ENCODE measurements around the gene RUFY3.
"Not testable (repeated sequence)": the region's sequence is repeated elsewhere in the genome, so short reads cannot be mapped to it uniquely, and the experiment has no call there.

RUFY3 gene

DNA sequence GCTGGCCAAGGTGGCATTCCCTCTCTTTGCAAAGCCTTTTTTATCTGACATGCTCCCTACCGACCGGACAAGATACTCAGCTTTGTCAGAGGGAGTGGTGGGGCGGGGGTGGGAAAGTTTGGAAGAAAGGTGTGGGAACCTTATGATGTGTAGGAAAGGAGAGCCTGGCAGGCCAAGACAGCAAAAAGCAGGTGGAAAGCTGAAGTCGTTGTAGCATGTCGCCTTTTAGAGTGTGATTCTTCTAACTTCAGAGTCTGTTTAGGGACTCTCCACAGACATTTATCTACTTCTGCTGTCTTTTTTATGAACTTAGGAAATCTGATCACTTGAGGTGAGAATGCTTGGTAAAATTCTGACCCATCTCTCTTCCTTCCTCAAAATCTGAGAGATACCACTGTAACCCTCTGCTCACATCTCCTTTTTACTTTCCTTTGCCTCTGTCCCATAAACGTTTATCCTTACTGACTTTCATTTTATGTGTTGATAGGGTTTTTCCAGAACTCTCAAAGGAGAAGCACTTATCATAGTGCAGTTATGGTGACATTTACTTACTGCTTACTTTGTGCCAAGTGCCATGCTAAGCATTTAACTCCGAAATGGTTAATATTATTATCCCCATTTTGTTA, 8.2 kb upstream of the RUFY3 start:
- Mint-ChIP-seq H3K4me3 (peak overlapping the region; percentile 77 to 80), H3K27ac (peak overlapping the region; percentile 99)
- peak; percentile 78 to 79 for ATAC-seq (replicated peaks)

DNA sequence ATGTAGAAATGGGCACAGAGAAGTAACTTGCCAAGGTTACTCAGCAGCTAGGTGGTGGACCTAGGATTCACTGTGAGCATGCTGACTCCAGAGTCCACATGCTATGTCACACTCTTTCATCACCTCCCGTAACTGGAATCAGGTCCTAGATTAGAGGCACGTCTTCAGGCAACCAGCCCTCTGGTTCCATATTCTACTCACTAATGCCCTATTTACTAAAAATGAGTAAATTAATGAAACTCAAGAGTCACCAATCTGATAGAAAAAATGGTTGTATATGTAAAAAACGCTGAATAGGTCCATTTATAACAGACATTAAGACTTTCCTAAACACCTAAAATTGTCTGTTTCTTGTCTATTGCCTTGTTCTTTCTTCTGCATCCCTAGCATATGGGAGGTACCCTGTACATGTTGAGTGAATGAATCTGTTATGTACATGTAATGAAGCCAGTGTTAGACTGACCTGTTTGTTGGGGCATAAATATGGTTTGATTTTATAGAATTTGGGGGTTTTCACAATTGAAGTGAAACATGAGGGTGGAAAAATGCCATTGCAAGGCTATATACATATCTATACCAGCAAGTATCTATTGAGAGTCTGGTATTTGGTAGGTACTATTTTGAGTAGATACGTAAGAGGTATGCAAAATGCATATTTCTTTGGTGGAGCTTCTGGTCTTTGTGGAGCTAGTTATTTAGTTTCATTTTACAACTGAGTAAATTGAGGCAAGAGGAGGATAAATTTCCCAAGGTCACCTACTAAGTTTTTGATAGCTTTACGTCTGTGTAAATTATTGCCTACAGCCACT, 7.5 kb upstream of the RUFY3 start:
- H3K4me1 Mint-ChIP-seq = peaks cover 38 to 66% of the 10 kb centered on the region in 2 donors
- DNase-seq = peak; percentile 26
- peak overlapping the region; percentile 77 to 80 for H3K4me3 Mint-ChIP-seq
- no peaks in the 10 kb centered on the region for H3K27me3 Mint-ChIP-seq
- no peaks in the 10 kb centered on the region for H3K9me3 Mint-ChIP-seq
- peak; percentile 75 to 76 for ATAC-seq (replicated peaks)
- peak overlapping the region; percentile 99 for H3K27ac Mint-ChIP-seq
- H3K36me3 Mint-ChIP-seq = peaks cover 10 to 15% of the 10 kb centered on the region in 2 donors

More for the DNA sequence above, 8.2 kb upstream of the RUFY3 start:
- peaks cover 38 to 69% of the 10 kb centered on the region in 2 donors for H3K4me1 Mint-ChIP-seq
- H3K9me3 Mint-ChIP-seq = no peaks in the 10 kb centered on the region
- H3K27me3 Mint-ChIP-seq = no peaks in the 10 kb centered on the region
- no peak for DNase-seq
- peaks cover 11 to 15% of the 10 kb centered on the region in 2 donors for H3K36me3 Mint-ChIP-seq

GRCh38 chr4:70715097-70715496, 6.7 kb upstream of the RUFY3 start:
- Mint-ChIP-seq H3K36me3 (peaks cover 10 to 12% of the 10 kb centered on the region in 2 donors), H3K27ac (peak overlapping the region; percentile 99)

DNA sequence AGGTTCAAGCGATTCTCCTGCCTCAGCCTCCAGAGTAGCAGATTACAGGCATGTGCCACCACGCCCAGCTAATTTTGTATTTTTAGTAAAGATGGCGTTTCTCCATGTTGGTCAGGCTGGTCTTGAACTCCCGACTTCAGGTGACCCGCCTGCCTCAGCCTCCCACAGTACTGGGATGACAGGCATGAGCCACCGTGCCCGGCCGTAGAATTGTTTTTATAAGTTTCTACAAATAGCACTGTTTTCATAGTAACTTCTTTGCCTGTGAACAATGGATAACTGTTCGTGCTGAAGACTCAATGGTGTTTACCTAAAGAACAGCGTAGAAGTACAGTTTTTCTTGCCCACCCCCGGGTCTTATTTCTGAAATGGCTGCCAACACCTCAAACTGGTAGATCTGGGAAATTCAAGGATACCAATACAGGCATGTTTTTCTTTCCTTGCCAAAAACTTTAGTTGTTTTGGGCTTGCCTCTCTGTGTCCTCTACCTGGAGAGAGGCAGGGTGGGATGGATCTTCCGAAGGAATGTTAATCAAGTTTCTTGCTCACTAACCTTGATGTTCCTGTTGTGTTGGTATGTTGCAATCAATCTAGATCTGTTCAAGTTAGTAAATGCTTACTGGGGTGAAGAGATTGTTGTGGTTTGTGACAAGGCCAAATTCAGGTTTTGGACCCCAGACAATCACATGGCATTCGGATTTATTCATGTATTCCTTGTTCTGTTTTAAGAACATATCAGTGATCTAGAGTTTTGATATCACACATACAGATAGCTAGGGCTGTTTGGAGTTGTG, 2.8 kb upstream of the RUFY3 start:
- H3K27me3 Mint-ChIP-seq = no peaks in the 10 kb centered on the region
- no peak for DNase-seq
- H3K9me3 Mint-ChIP-seq = no peaks in the 10 kb centered on the region

More at GRCh38 chr4:70715097-70715496, 6.7 kb upstream of the RUFY3 start:
- ATAC-seq (replicated peaks) (peak; percentile 52 to 54), DNase-seq (peak; percentile 61)
- Mint-ChIP-seq H3K27me3 (no peaks in the 10 kb centered on the region), H3K4me1 (peaks cover 33 to 58% of the 10 kb centered on the region in 2 donors), H3K4me3 (peak overlapping the region; percentile 77 to 80), H3K9me3 (no peaks in the 10 kb centered on the region)

GRCh38 chr4:70722199-70722791, 531 bp downstream of the RUFY3 start:
- no peak for DNase-seq
- Mint-ChIP-seq H3K27me3 (no peaks in the 10 kb centered on the region), H3K9me3 (no peaks in the 10 kb centered on the region), H3K27ac (no peak overlapping the region), H3K36me3 (peaks cover 11 to 18% of the 10 kb centered on the region in 2 donors), H3K4me1 (peaks cover 10 to 18% of the 10 kb centered on the region in 2 donors), H3K4me3 (no peak overlapping the region)
- ATAC-seq (replicated peaks) = no peak

More for the DNA sequence above, 2.8 kb upstream of the RUFY3 start:
- ATAC-seq (replicated peaks) = no peak
- Mint-ChIP-seq H3K36me3 (peaks cover 9 to 10% of the 10 kb centered on the region in 2 donors), H3K4me3 (no peak overlapping the region), H3K27ac (no peak overlapping the region), H3K4me1 (peaks cover 25 to 42% of the 10 kb centered on the region in 2 donors)

DNA sequence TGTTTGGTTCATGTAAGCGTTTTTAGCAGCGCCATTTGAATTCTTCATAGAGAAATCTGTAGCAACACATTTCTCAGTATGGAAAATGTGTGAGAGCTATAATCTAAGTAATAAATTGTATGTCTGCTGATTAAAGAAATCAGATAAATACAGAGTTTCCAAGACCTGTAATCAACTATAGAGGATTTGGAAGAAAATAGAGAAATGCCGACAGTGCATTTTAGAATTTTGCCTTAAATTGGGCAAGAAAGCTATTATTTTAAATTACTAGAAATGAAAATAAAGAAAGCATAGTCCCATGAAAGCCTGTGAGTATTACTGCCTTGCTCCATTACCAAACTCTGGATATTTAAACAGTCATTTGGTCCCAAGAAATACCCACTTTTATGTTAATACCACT, 2.7 kb downstream of the RUFY3 start:
- ATAC-seq (replicated peaks) (no peak), DNase-seq (no peak)
- no peak overlapping the region for H3K27ac Mint-ChIP-seq
- peaks cover 9 to 15% of the 10 kb centered on the region in 2 donors for H3K36me3 Mint-ChIP-seq
- peaks cover 7 to 13% of the 10 kb centered on the region in 2 donors for H3K4me1 Mint-ChIP-seq
- H3K4me3 Mint-ChIP-seq = no peak overlapping the region
- H3K9me3 Mint-ChIP-seq = no peaks in the 10 kb centered on the region
- no peaks in the 10 kb centered on the region for H3K27me3 Mint-ChIP-seq

- Mint-ChIP-seq H3K4me3 (no peak overlapping the region), H3K27ac (no peak overlapping the region), H3K9me3 (no peaks in the 10 kb centered on the region), H3K36me3 (peaks cover 6 to 15% of the 10 kb centered on the region in 2 donors), H3K27me3 (no peaks in the 10 kb centered on the region), H3K4me1 (peaks cover 3 to 13% of the 10 kb centered on the region in 2 donors)
- DNase-seq = no peak
- ATAC-seq (replicated peaks) = no peak
Measured at GRCh38 chr4:70725633-70726032, 3.9 kb downstream of the RUFY3 start.

DNA sequence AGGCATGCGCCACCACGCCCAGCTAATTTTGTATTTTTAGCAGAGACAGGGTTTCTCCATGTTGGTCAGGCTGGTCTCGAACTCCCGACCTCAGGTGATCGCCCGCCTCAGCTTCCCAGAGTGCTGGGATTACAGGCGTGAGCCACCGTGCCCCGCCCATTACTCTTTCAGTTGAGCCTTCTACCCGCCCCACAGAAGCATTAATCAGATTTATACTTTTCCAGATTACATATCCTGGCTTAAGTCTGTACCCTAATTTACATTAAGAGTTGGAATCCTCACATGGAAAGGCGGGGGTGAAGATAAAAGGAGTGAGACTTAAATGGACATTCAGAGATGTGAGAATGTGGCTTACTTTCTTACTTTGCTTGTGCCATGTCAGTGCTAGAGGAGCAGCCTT, 4.8 kb downstream of the RUFY3 start:
- H3K4me3 Mint-ChIP-seq; DNase-seq; H3K9me3 Mint-ChIP-seq; H3K27ac Mint-ChIP-seq; ATAC-seq (replicated peaks); H3K27me3 Mint-ChIP-seq: not testable (repeated sequence)
- Mint-ChIP-seq H3K36me3 (peaks cover 6 to 15% of the 10 kb centered on the region in 2 donors), H3K4me1 (peaks cover 3 to 13% of the 10 kb centered on the region in 2 donors)

DNA sequence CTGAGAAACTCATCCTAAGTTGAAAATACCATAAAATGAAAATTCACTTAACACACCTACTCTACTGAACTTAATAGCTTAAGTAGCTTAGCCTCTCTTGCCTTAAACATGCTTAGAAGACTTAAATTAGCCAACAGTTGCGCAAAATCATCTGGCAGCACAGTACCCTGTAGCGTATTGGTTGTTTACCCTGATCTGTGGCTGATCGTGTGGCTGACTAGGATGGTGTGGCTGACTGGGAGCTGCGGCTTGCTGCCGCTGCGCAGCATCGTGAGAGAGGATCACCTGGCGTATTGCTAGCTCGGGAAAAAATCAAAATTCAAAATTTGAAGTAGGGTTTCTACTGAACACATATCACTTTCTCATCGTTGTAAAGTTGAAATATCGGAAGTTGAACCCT, 6.3 kb downstream of the RUFY3 start:
- H3K27ac Mint-ChIP-seq = no peak overlapping the region
- no peak for ATAC-seq (replicated peaks)
- H3K27me3 Mint-ChIP-seq = no peaks in the 10 kb centered on the region
- peaks cover 3 to 18% of the 10 kb centered on the region in 2 donors for H3K4me1 Mint-ChIP-seq
- no peaks in the 10 kb centered on the region for H3K9me3 Mint-ChIP-seq
- peaks cover 6 to 10% of the 10 kb centered on the region in 2 donors for H3K36me3 Mint-ChIP-seq
- no peak for DNase-seq
- H3K4me3 Mint-ChIP-seq = no peak overlapping the region

DNA sequence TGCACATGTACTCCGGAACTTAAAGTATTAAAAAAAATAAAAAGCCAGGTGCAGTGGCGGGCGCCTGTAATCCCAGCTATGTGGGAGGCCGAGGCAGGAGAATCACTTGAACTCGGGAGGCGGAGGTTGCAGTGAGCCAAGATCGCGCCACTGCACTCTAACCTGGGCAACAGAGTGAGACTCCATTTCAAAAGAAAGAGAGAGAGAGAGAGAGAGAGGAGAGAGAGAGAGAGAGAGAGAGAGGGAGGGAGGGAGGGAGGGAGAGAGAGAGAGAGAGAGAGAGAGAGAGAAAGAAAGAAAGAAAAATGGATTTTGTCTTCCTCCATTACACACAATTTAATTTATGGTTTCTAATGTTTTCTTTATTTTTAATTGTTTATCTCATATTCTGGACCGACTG, 11.1 kb downstream of the RUFY3 start:
- peak overlapping the region; percentile 39 for H3K27ac Mint-ChIP-seq
- H3K4me1 Mint-ChIP-seq = peaks cover 17 to 51% of the 10 kb centered on the region in 2 donors

GRCh38 chr4:70734168-70734954, 12.6 kb downstream of the RUFY3 start:
- Mint-ChIP-seq H3K4me3 (peak overlapping the region; percentile 76 to 78), H3K27me3 (no peaks in the 10 kb centered on the region), H3K27ac (peak overlapping the region; percentile 87), H3K4me1 (peaks cover 17 to 53% of the 10 kb centered on the region in 2 donors), H3K9me3 (no peaks in the 10 kb centered on the region), H3K36me3 (no peaks in the 10 kb centered on the region)
- ATAC-seq (replicated peaks) = peak; percentile 97 to 98
- DNase-seq = peak; percentile 25

More for the DNA sequence above, 11.1 kb downstream of the RUFY3 start:
- not testable (repeated sequence) for H3K27me3 Mint-ChIP-seq; H3K9me3 Mint-ChIP-seq; H3K36me3 Mint-ChIP-seq; ATAC-seq (replicated peaks); H3K4me3 Mint-ChIP-seq; DNase-seq

DNA sequence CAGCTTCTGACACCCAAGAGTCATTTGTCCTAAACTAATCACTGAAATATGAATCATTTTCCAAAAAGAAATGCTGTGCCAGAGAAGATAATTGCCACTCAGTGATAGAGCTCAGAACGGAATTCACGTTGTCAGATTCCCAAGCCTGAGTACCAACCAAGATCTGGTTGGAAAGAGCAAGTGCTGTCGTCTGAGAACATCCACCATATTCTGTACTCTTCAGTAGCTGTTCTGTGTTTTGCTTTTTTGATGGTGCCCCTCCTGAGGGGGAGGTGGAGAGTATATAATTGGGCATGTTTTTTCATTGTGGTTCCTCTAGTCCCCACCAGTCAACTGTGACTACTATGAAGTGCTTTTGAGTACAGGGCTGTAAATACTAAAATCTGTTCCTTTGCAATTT, 13.2 kb downstream of the RUFY3 start:
- Mint-ChIP-seq H3K27ac (peak overlapping the region; percentile 87), H3K9me3 (no peaks in the 10 kb centered on the region), H3K4me3 (peak overlapping the region; percentile 76 to 78), H3K4me1 (peaks cover 17 to 53% of the 10 kb centered on the region in 2 donors), H3K36me3 (no peaks in the 10 kb centered on the region), H3K27me3 (no peaks in the 10 kb centered on the region)
- DNase-seq (no peak), ATAC-seq (replicated peaks) (peak; percentile 45 to 54)

GRCh38 chr4:70735915-70736314, 14.2 kb downstream of the RUFY3 start:
- H3K36me3 Mint-ChIP-seq; H3K27me3 Mint-ChIP-seq; H3K27ac Mint-ChIP-seq; H3K9me3 Mint-ChIP-seq; DNase-seq; ATAC-seq (replicated peaks): not testable (repeated sequence)
- peak overlapping the region; percentile 2 for H3K4me3 Mint-ChIP-seq
- H3K4me1 Mint-ChIP-seq = peaks cover 17 to 53% of the 10 kb centered on the region in 2 donors

Data from stimulated activated naive B cell treated with anti-CD40 and anti-IgM and Interleukin-4, amounts not matched to agents 10 μg/mL and 1 μg/mL and 100 μg/mL, for 72 hours (primary cell).